ENCODE results near the gene PAN3. TPM values are rescaled to one million over a fixed set of nuclear protein-coding genes. Genes with fewer than 3 reads are reported as not detected.

PAN3 gene
- total RNA-seq, 2 experiments from 2014 or later: 30.9 to 32.9 TPM

GRCh38 chr13:28273919-28274318, 135.6 kb downstream of the PAN3 start:
- Mint-ChIP-seq H3K27ac (no peak overlapping the region), H3K9me3 (no peaks in the 10 kb centered on the region), H3K27me3 (no peaks in the 10 kb centered on the region), H3K36me3 (ENCODE audit: low read depth) (peaks cover 24% of the 10 kb centered on the region), H3K4me3 (no peak overlapping the region), H3K4me1 (ENCODE audit: low read depth) (peaks cover 7% of the 10 kb centered on the region)
- intact Hi-C loops (cut with micrococcal nuclease): no loop called here
- POLR2A ChIA-PET: interaction anchor here (0.6 kb wide), 1 partner anchor 84 kb away, joined by 3 read pairs; no protein-coding TSS in a partner anchor
- no peak for TF ChIP-seq CTCF (IDR thresholded peaks at IDR 0.05)
- no peak for DNase-seq
- CTCF ChIA-PET: no interaction called here
- ATAC-seq: peak; percentile 49

- no peak for TF ChIP-seq CTCF (IDR thresholded peaks at IDR 0.05)
- H3K4me3 Mint-ChIP-seq: no peak overlapping the region
- H3K27ac Mint-ChIP-seq: no peak overlapping the region
- ATAC-seq (no peak), DNase-seq (no peak)
- ChIA-PET CTCF (no interaction called here), POLR2A (no interaction called here)
- H3K4me1 Mint-ChIP-seq (ENCODE audit: low read depth): peaks cover 3% of the 10 kb centered on the region
- H3K36me3 Mint-ChIP-seq (ENCODE audit: low read depth): peaks cover 45% of the 10 kb centered on the region
- no peaks in the 10 kb centered on the region for H3K9me3 Mint-ChIP-seq
- intact Hi-C loops (cut with micrococcal nuclease): no loop called here
- H3K27me3 Mint-ChIP-seq: no peaks in the 10 kb centered on the region
Observed at GRCh38 chr13:28282451-28282850, 144.1 kb downstream of the PAN3 start.

GRCh38 chr13:28283600-28283999, 145.3 kb downstream of the PAN3 start:
- POLR2A ChIA-PET: no interaction called here
- Mint-ChIP-seq H3K27ac (no peak overlapping the region), H3K4me1 (ENCODE audit: low read depth) (peaks cover 3% of the 10 kb centered on the region), H3K4me3 (no peak overlapping the region), H3K27me3 (no peaks in the 10 kb centered on the region), H3K36me3 (ENCODE audit: low read depth) (peaks cover 51% of the 10 kb centered on the region), H3K9me3 (no peaks in the 10 kb centered on the region)
- intact Hi-C loops (cut with micrococcal nuclease): no loop called here
- CTCF ChIA-PET: no interaction called here
- TF ChIP-seq CTCF (IDR thresholded peaks at IDR 0.05): no peak
- ATAC-seq (no peak), DNase-seq (no peak)

GRCh38 chr13:28286263-28286662, 147.9 kb downstream of the PAN3 start:
- H3K27me3 Mint-ChIP-seq: no peaks in the 10 kb centered on the region
- H3K4me1 Mint-ChIP-seq (ENCODE audit: low read depth): no peaks in the 10 kb centered on the region
- no peak for TF ChIP-seq CTCF (IDR thresholded peaks at IDR 0.05)
- intact Hi-C loops (cut with micrococcal nuclease): no loop called here
- no peak for DNase-seq
- POLR2A ChIA-PET: no interaction called here
- H3K27ac Mint-ChIP-seq: peak overlapping the region; percentile 16
- ATAC-seq: no peak
- H3K9me3 Mint-ChIP-seq: no peaks in the 10 kb centered on the region
- H3K4me3 Mint-ChIP-seq: no peak overlapping the region
- peaks cover 41% of the 10 kb centered on the region for H3K36me3 Mint-ChIP-seq (ENCODE audit: low read depth)
- CTCF ChIA-PET: no interaction called here

GRCh38 chr13:28297341-28297740, 159.0 kb downstream of the PAN3 start:
- intact Hi-C loops (cut with micrococcal nuclease): no loop called here
- ChIA-PET CTCF (no interaction called here), POLR2A (no interaction called here)
- H3K27ac Mint-ChIP-seq: no peak overlapping the region
- H3K36me3 Mint-ChIP-seq (ENCODE audit: low read depth): peaks cover 17% of the 10 kb centered on the region
- no peak for TF ChIP-seq CTCF (IDR thresholded peaks at IDR 0.05)
- no peaks in the 10 kb centered on the region for H3K9me3 Mint-ChIP-seq
- ATAC-seq: no peak
- DNase-seq: no peak
- no peak overlapping the region for H3K4me3 Mint-ChIP-seq
- peaks cover 17% of the 10 kb centered on the region for H3K4me1 Mint-ChIP-seq (ENCODE audit: low read depth)
- H3K27me3 Mint-ChIP-seq: no peaks in the 10 kb centered on the region

Data from activated CD8-positive, alpha-beta T cell treated with anti-CD3 and anti-CD28 coated beads for 36 hours (primary cell).